Liver (tissue), 9 donors: ENCODE measurements around the gene CUL7. TPM values are rescaled to one million over a fixed set of nuclear protein-coding genes. Genes with fewer than 3 reads are reported as not detected.

Experiments used
- DNase-seq: peaks from one replicate; pipeline ENCODE4 v3.0.0-alpha.2; 2017; ENCODE audit warnings: low spot score
- H3K27ac ChIP-seq, 2 donors: one replicate each; pipeline ENCODE4 v1.7.0; 2013; ENCODE audit warnings: inconsistent platforms in 2 of 2, low read length in 2 of 2, control low read depth in 1 of 2, low read depth in 1 of 2, mild to moderate bottlenecking in 1 of 2
- H3K27me3 ChIP-seq, 4 donors: one replicate each; pipeline versions ENCODE4 v1.6.1 to v1.7.0; 2013; ENCODE audit warnings: low read length in 3 of 4, inconsistent platforms in 1 of 4, mild to moderate bottlenecking in 1 of 4, moderate library complexity in 1 of 4; ENCODE audit not compliant: control insufficient read depth in 4 of 4, insufficient read depth in 4 of 4
- H3K36me3 ChIP-seq, 4 donors: one replicate each; pipeline versions ENCODE4 v1.6.1 to v1.7.0; 2013; ENCODE audit warnings: low read length in 3 of 4, mild to moderate bottlenecking in 3 of 4, low read depth in 1 of 4, moderate library complexity in 1 of 4; ENCODE audit not compliant: control insufficient read depth in 4 of 4, insufficient read depth in 3 of 4
- H3K4me1 ChIP-seq, 4 donors: one replicate each; pipeline versions ENCODE4 v1.6.1 to v1.7.0; 2013; ENCODE audit warnings: low read length in 3 of 4, mild to moderate bottlenecking in 3 of 4, moderate library complexity in 1 of 4; ENCODE audit not compliant: control insufficient read depth in 4 of 4, insufficient read depth in 4 of 4
- H3K4me3 ChIP-seq, 3 donors: one replicate each; pipeline versions ENCODE4 v1.6.1 to v1.7.0; 2013; ENCODE audit warnings: low read length in 3 of 3, control low read depth in 1 of 3, low read depth in 1 of 3, mild to moderate bottlenecking in 1 of 3
- H3K9ac ChIP-seq, 2 donors: one replicate each; pipeline ENCODE4 v1.7.0; 2013; ENCODE audit warnings: low read length in 2 of 2, mild to moderate bottlenecking in 2 of 2, moderate library complexity in 2 of 2, control low read depth in 1 of 2, low read depth in 1 of 2
- H3K9me3 ChIP-seq, 4 donors: one replicate each; pipeline versions ENCODE4 v1.6.1 to v1.7.0; 2013; ENCODE audit warnings: low read length in 3 of 4; ENCODE audit not compliant: control insufficient read depth in 4 of 4
- ATF3 ChIP-seq: IDR thresholded peaks from 2 replicates; pipeline ENCODE4 v1.6.1; 2016; ENCODE audit warnings: antibody characterized with exemption
- CTCF ChIP-seq: fragments of 150-350 bp; IDR thresholded peaks from 2 replicates; pipeline ENCODE4 v1.5.1; 2017; ENCODE audit warnings: improper control_type of control experiment, low read depth, low read length; ENCODE audit not compliant: missing input control
- EGR1 ChIP-seq, 2 donors: IDR thresholded peaks; 2 replicates each; pipeline ENCODE4 v1.6.1; 2016 to 2018; ENCODE audit warnings: antibody characterized with exemption in 2 of 2, low read depth in 2 of 2
- FOXA1 ChIP-seq: IDR thresholded peaks from 2 replicates; pipeline ENCODE4 v1.6.1; 2016; ENCODE audit warnings: antibody characterized with exemption
- GABPA ChIP-seq, 2 donors: IDR thresholded peaks in 1 of 2; conservative IDR thresholded peaks in 1 of 2; 2 replicates each; pipeline ENCODE4 v1.6.1; 2016; ENCODE audit warnings: antibody characterized with exemption in 2 of 2, mild to moderate bottlenecking in 1 of 2, moderate library complexity in 1 of 2
- HNF4A ChIP-seq, 2 donors: conservative IDR thresholded peaks; 2 replicates each; pipeline ENCODE4 v1.6.1; 2016; ENCODE audit warnings: antibody characterized with exemption in 2 of 2, mild to moderate bottlenecking in 2 of 2
- HNF4G ChIP-seq: IDR thresholded peaks from 2 replicates; pipeline ENCODE4 v1.6.1; 2016; ENCODE audit warnings: antibody characterized with exemption
- JUND ChIP-seq, 2 donors: IDR thresholded peaks; 2 replicates each; pipeline ENCODE4 v1.6.1; 2016; ENCODE audit warnings: antibody characterized with exemption in 2 of 2
- NR2F2 ChIP-seq: IDR thresholded peaks from 2 replicates; pipeline ENCODE4 v1.6.1; 2016; ENCODE audit warnings: antibody characterized with exemption
- REST ChIP-seq: IDR thresholded peaks from 2 replicates; pipeline ENCODE4 v1.6.1; 2016; ENCODE audit warnings: antibody characterized with exemption, mild to moderate bottlenecking
- SP1 ChIP-seq: IDR thresholded peaks from 2 replicates; pipeline ENCODE4 v1.6.1; 2018; ENCODE audit warnings: antibody characterized with exemption, mild to moderate bottlenecking
- YY1 ChIP-seq: IDR thresholded peaks from 2 replicates; pipeline ENCODE4 v1.6.1; 2016; ENCODE audit warnings: antibody characterized with exemption, mild to moderate bottlenecking
- ZBTB33 ChIP-seq: IDR thresholded peaks from 2 replicates; pipeline ENCODE4 v1.6.1; 2016; ENCODE audit warnings: antibody characterized with exemption
- WGBS: extraction: QIAGEN DNeasy Blood & Tissue Kit; methylation state at CpG from one replicate; pipeline ENCODE4 v1.1.7; 2013; 5-methylcytosine and 5-hydroxymethylcytosine counted together
- polyA plus RNA-seq, 2 donors: library from polyadenylated mRNA; stranded (reverse) in 1 of 2; unstranded in 1 of 2; fragments of 200-250 nt in 1 of 2; fragments of >200 nt in 1 of 2; fragmentation: Nextera tagmentation in 1 of 2; extraction: Ambion mirVana in 1 of 2; gene quantifications; one replicate each; pipeline versions ENCODE4 v1.2.1 to v1.2.3, GENCODE V29; 2013 to 2015
- total RNA-seq, 2 donors: library from RNA; depleted of rRNA; stranded (reverse); fragments of >200 nt; gene quantifications; one replicate each; pipeline ENCODE4 v1.2.3, GENCODE V29; 2014
- TF ChIP-seq, protein P1 (sequence below): IDR thresholded peaks from 2 replicates; pipeline ENCODE4 v1.6.1; 2016; ENCODE audit warnings: antibody characterized with exemption
- donor health status: healthy.
- donor health status: healthy.
- donor health status: healthy.
- donor health status: healthy.
- donor health status: healthy.

CUL7 gene
- total and polyA plus RNA-seq, 4 donors = 2.2 to 10.4 (median 7.7) TPM

- H3K27me3 ChIP-seq = no peaks in the 10 kb centered on the region
- H3K9ac ChIP-seq = no peak overlapping the region
- no peaks in the 10 kb centered on the region for H3K9me3 ChIP-seq
- no peak overlapping the region for H3K27ac ChIP-seq
- H3K4me3 ChIP-seq = no peak overlapping the region
- no peaks in the 10 kb centered on the region for H3K36me3 ChIP-seq
- TF ChIP-seq JUND (IDR thresholded peaks at IDR 0.05) (no peak), SP1 (no peak)
- WGBS = 73% methylated on average over 5 of the region's 5 CpGs
- DNase-seq = no peak
- H3K4me1 ChIP-seq = peaks cover 0 to 7% (median 3%) of the 10 kb centered on the region in 4 donors
These were observed 43.4 kb upstream of the CUL7 start for GRCh38 chr6:43097098-43097489.

GRCh38 chr6:43096451-43097097, 42.9 kb upstream of the CUL7 start:
- Histone ChIP-seq H3K4me1 (peaks cover 0 to 7% (median 3%) of the 10 kb centered on the region in 4 donors), H3K9me3 (no peaks in the 10 kb centered on the region), H3K27ac (no peak overlapping the region), H3K4me3 (no peak overlapping the region), H3K27me3 (no peaks in the 10 kb centered on the region), H3K9ac (no peak overlapping the region), H3K36me3 (no peaks in the 10 kb centered on the region)
- 77% methylated on average over 8 of the region's 8 CpGs for WGBS
- TF ChIP-seq NR2F2 = no peak
- TF ChIP-seq CTCF = no peak
- TF ChIP-seq HNF4A (conservative IDR thresholded peaks at IDR 0.05) = no peak
- TF ChIP-seq ZBTB33 = no peak
- TF ChIP-seq FOXA1 = no peak
- DNase-seq = no peak

- 81% methylated on average over 7 of the region's 7 CpGs for WGBS
- Histone ChIP-seq H3K4me1 (peaks cover 0 to 7% (median 3%) of the 10 kb centered on the region in 4 donors), H3K27me3 (no peaks in the 10 kb centered on the region), H3K9me3 (no peaks in the 10 kb centered on the region), H3K4me3 (no peak overlapping the region), H3K27ac (no peak overlapping the region), H3K9ac (no peak overlapping the region), H3K36me3 (no peaks in the 10 kb centered on the region)
- DNase-seq = no peak
- TF ChIP-seq SP1 (no peak), HNF4G (no peak), FOXA1 (no peak), ZBTB33 (no peak), JUND (IDR thresholded peaks at IDR 0.05) (no peak), REST (no peak), ATF3 (no peak), CTCF (no peak), NR2F2 (no peak), GABPA (IDR thresholded peaks at IDR 0.05 in 1 of 2, conservative IDR thresholded peaks at IDR 0.05 in 1 of 2) (no peak), YY1 (no peak), EGR1 (IDR thresholded peaks at IDR 0.05; ENCODE audit: low read depth in 2 of 2) (no peak)
- TF ChIP-seq, protein P1, sequence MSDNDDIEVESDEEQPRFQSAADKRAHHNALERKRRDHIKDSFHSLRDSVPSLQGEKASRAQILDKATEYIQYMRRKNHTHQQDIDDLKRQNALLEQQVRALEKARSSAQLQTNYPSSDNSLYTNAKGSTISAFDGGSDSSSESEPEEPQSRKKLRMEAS = no peak
These were observed 42.3 kb upstream of the CUL7 start for GRCh38 chr6:43095939-43096338.
